Mesothelial cell of epicardium (in vitro differentiated cells): ENCODE data around the gene DCAF5. TPM values are rescaled to one million over a fixed set of nuclear protein-coding genes. Genes with fewer than 3 reads are reported as not detected.

Experiments
- DNase-seq, 2 experiments: peaks; one replicate each; pipeline ENCODE4 v3.0.0; 2021; ENCODE audit warnings: low spot score in 2 of 2; ENCODE audit not compliant: unreplicated experiment in 2 of 2
- H3K27ac Mint-ChIP-seq: 2 replicates; pipeline ENCODE4 v1.8.0; 2021; ENCODE audit warnings: mixed read lengths
- H3K27me3 Mint-ChIP-seq: 2 replicates; pipeline ENCODE4 v1.8.0; 2021; ENCODE audit warnings: low read depth, mixed read lengths
- H3K36me3 Mint-ChIP-seq: 2 replicates; pipeline ENCODE4 v1.8.0; 2021; ENCODE audit warnings: mixed read lengths
- H3K4me1 Mint-ChIP-seq: 2 replicates; pipeline ENCODE4 v1.8.0; 2021; ENCODE audit warnings: mixed read lengths
- H3K4me3 Mint-ChIP-seq: 2 replicates; pipeline ENCODE4 v1.8.0; 2021; ENCODE audit warnings: mild to moderate bottlenecking, moderate library complexity, mixed read lengths
- H3K9me3 Mint-ChIP-seq: 2 replicates; pipeline ENCODE4 v1.8.0; 2021; ENCODE audit warnings: mixed read lengths
- CTCF ChIP-seq: fragments of 200-600 bp; sonication (generic); IDR thresholded peaks from one replicate; pipeline ENCODE4 v1.5.0; 2021; ENCODE audit warnings: antibody characterized with exemption; ENCODE audit not compliant: unreplicated experiment
- total RNA-seq: library from RNA; stranded (reverse); gene quantifications from 3 replicates; pipeline ENCODE4 v1.2.1, GENCODE V29; 2021

Gene DCAF5
- total RNA-seq, 1 donor from 2014 or later: 64.4 TPM

GRCh38 chr14:69152181-69152901 is 578 bp downstream of the DCAF5 start:
- H3K27me3 Mint-ChIP-seq: no peaks in the 10 kb centered on the region
- H3K9me3 Mint-ChIP-seq: no peaks in the 10 kb centered on the region
- peak overlapping the region; percentile 91 for H3K4me3 Mint-ChIP-seq
- H3K36me3 Mint-ChIP-seq: peaks cover 4% of the 10 kb centered on the region
- TF ChIP-seq CTCF: no peak
- H3K4me1 Mint-ChIP-seq: peaks cover 34% of the 10 kb centered on the region
- DNase-seq: peak; percentile 26 to 53
- H3K27ac Mint-ChIP-seq: peak overlapping the region; percentile 89

- Mint-ChIP-seq H3K27ac (peak overlapping the region; percentile 94), H3K36me3 (peaks cover 4% of the 10 kb centered on the region), H3K27me3 (no peaks in the 10 kb centered on the region), H3K9me3 (no peaks in the 10 kb centered on the region), H3K4me1 (peaks cover 41% of the 10 kb centered on the region), H3K4me3 (peak overlapping the region; percentile 91)
- DNase-seq: peak; percentile 66 to 83
- TF ChIP-seq CTCF: peak; percentile 45
Observed at GRCh38 chr14:69151458-69152180, 1.3 kb downstream of the DCAF5 start.

- peak overlapping the region; percentile 91 for H3K4me3 Mint-ChIP-seq
- H3K27ac Mint-ChIP-seq: peak overlapping the region; percentile 94
- no peak for DNase-seq
- H3K27me3 Mint-ChIP-seq: no peaks in the 10 kb centered on the region
- H3K9me3 Mint-ChIP-seq: no peaks in the 10 kb centered on the region
- H3K4me1 Mint-ChIP-seq: peaks cover 52% of the 10 kb centered on the region
- no peak for TF ChIP-seq CTCF
- peaks cover 4% of the 10 kb centered on the region for H3K36me3 Mint-ChIP-seq
Observed at GRCh38 chr14:69149461-69150244, 3.3 kb downstream of the DCAF5 start.

- Mint-ChIP-seq H3K9me3 (no peaks in the 10 kb centered on the region), H3K4me1 (peaks cover 30% of the 10 kb centered on the region), H3K4me3 (no peak overlapping the region), H3K27ac (no peak overlapping the region), H3K36me3 (peaks cover 4% of the 10 kb centered on the region), H3K27me3 (no peaks in the 10 kb centered on the region)
- TF ChIP-seq CTCF: no peak
- no peak for DNase-seq
Observed at GRCh38 chr14:69142101-69142500, 10.8 kb downstream of the DCAF5 start.

- TF ChIP-seq CTCF: no peak
- H3K4me3 Mint-ChIP-seq: no peak overlapping the region
- no peak overlapping the region for H3K27ac Mint-ChIP-seq
- H3K9me3 Mint-ChIP-seq: no peaks in the 10 kb centered on the region
- peaks cover 25% of the 10 kb centered on the region for H3K4me1 Mint-ChIP-seq
- H3K36me3 Mint-ChIP-seq: peaks cover 4% of the 10 kb centered on the region
- no peaks in the 10 kb centered on the region for H3K27me3 Mint-ChIP-seq
- DNase-seq: no peak
Observed at GRCh38 chr14:69141550-69141949, 11.4 kb downstream of the DCAF5 start.
